ENCODE data around the gene GCKR. TPM values are rescaled to one million over a fixed set of nuclear protein-coding genes. Genes with fewer than 3 reads are reported as not detected.
"Not testable (repeated sequence)": the region's sequence is repeated elsewhere in the genome, so short reads cannot be mapped to it uniquely, and the experiment has no call there.

The GCKR gene
- total RNA-seq, 1 experiment from 2014 or later, result 17.8 TPM

DNA sequence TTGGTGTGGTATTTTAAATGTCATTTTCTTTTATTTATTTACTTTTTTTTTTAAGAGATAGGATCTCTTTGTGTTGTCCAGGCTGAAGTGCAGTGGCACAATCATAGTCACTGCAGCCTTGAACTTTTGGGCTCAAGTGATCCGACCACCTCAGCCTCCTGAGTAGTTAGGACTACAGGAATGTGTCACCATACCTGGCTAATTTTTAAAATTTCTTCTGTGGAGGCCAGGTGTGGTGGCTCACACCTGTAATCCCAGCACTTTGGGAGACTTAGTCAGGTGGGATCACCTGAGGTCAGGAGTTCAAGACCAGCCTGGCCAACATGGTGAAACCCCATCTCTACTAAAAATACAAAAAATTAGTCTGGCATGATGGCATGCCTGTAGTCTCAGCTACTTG lies 52.7 kb downstream of the GCKR start:
- H3K4me3 Mint-ChIP-seq (ENCODE audit: low read depth, unreplicated experiment), result no peak overlapping the region
- CTCF ChIA-PET, result no interaction called here
- no peaks in the 10 kb centered on the region for H3K36me3 Mint-ChIP-seq (ENCODE audit: insufficient read depth, unreplicated experiment)
- intact Hi-C loops (cut with micrococcal nuclease; ENCODE audit: unreplicated experiment), result no loop called here
- DNase-seq, result no peak
- TF ChIP-seq, protein P1, sequence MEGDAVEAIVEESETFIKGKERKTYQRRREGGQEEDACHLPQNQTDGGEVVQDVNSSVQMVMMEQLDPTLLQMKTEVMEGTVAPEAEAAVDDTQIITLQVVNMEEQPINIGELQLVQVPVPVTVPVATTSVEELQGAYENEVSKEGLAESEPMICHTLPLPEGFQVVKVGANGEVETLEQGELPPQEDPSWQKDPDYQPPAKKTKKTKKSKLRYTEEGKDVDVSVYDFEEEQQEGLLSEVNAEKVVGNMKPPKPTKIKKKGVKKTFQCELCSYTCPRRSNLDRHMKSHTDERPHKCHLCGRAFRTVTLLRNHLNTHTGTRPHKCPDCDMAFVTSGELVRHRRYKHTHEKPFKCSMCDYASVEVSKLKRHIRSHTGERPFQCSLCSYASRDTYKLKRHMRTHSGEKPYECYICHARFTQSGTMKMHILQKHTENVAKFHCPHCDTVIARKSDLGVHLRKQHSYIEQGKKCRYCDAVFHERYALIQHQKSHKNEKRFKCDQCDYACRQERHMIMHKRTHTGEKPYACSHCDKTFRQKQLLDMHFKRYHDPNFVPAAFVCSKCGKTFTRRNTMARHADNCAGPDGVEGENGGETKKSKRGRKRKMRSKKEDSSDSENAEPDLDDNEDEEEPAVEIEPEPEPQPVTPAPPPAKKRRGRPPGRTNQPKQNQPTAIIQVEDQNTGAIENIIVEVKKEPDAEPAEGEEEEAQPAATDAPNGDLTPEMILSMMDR (IDR thresholded peaks at IDR 0.05; ENCODE audit: unreplicated experiment), result no peak
- peaks cover 8% of the 10 kb centered on the region for H3K27me3 Mint-ChIP-seq (ENCODE audit: unreplicated experiment)
- no TSS peak for BruUV-seq (replicated peaks)
- no peaks in the 10 kb centered on the region for H3K4me1 Mint-ChIP-seq (ENCODE audit: low read depth, unreplicated experiment)
- H3K9me3 Mint-ChIP-seq (ENCODE audit: low read depth, unreplicated experiment), result no peaks in the 10 kb centered on the region
- no peak overlapping the region for H3K27ac Mint-ChIP-seq (ENCODE audit: unreplicated experiment)

DNA sequence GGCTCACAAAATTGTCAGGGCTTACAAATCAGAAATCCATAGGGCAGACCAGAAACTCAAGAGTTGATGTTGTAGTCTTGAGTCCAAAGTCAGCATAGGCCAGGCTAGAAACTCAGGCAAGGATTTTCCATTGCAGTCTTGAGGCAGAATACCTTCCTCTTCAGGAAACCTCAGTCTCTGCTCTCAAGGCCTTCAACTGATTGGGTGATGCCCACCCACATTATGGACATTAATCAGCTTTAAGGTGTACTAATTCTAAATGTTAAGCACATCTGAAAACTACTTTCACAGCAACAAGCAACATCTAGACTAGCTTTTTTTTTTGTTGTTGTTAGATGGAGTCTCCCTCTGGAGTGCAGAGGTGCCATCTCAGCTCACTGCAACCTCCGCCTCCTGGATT lies 54.9 kb downstream of the GCKR start:
- intact Hi-C loops (cut with micrococcal nuclease; ENCODE audit: unreplicated experiment), result no loop called here
- TF ChIP-seq, protein P1 (IDR thresholded peaks at IDR 0.05; ENCODE audit: unreplicated experiment), result no peak
- CTCF ChIA-PET, result no interaction called here
- DNase-seq, result no peak
- H3K9me3 Mint-ChIP-seq (ENCODE audit: low read depth, unreplicated experiment), result no peaks in the 10 kb centered on the region
- H3K4me3 Mint-ChIP-seq (ENCODE audit: low read depth, unreplicated experiment), result no peak overlapping the region
- peaks cover 13% of the 10 kb centered on the region for H3K27me3 Mint-ChIP-seq (ENCODE audit: unreplicated experiment)
- BruUV-seq (replicated peaks), result no TSS peak
- H3K27ac Mint-ChIP-seq (ENCODE audit: unreplicated experiment), result no peak overlapping the region
- no peaks in the 10 kb centered on the region for H3K36me3 Mint-ChIP-seq (ENCODE audit: insufficient read depth, unreplicated experiment)
- H3K4me1 Mint-ChIP-seq (ENCODE audit: low read depth, unreplicated experiment), result no peaks in the 10 kb centered on the region

DNA sequence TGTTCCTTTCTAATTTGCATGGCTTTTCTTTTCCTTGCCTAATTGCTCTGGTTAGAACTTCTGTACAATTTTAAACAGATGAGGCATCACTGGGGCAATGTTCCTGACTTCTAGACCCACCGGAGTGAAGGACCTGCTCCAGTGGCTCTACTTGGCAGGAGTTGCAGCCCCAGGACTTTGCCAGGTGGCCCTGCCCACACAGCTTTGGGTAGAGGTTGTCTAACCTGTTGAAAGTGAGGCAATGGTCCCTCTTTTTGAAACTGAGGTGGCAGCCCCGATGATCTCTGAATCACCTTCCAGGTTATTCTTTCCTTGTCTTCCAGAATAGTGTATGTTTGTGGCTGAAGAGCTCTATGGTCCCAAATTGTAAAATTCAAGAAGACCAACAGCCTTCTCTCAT lies 56.3 kb downstream of the GCKR start:
- Mint-ChIP-seq H3K9me3 (ENCODE audit: low read depth, unreplicated experiment) (no peaks in the 10 kb centered on the region), H3K36me3 (ENCODE audit: insufficient read depth, unreplicated experiment) (no peaks in the 10 kb centered on the region), H3K27ac (ENCODE audit: unreplicated experiment) (no peak overlapping the region), H3K4me3 (ENCODE audit: low read depth, unreplicated experiment) (no peak overlapping the region), H3K4me1 (ENCODE audit: low read depth, unreplicated experiment) (no peaks in the 10 kb centered on the region), H3K27me3 (ENCODE audit: unreplicated experiment) (peaks cover 13% of the 10 kb centered on the region)
- no TSS peak for BruUV-seq (replicated peaks)
- intact Hi-C loops (cut with micrococcal nuclease; ENCODE audit: unreplicated experiment), result no loop called here
- TF ChIP-seq, protein P1 (IDR thresholded peaks at IDR 0.05; ENCODE audit: unreplicated experiment), result no peak
- CTCF ChIA-PET, result no interaction called here
- no peak for DNase-seq

DNA sequence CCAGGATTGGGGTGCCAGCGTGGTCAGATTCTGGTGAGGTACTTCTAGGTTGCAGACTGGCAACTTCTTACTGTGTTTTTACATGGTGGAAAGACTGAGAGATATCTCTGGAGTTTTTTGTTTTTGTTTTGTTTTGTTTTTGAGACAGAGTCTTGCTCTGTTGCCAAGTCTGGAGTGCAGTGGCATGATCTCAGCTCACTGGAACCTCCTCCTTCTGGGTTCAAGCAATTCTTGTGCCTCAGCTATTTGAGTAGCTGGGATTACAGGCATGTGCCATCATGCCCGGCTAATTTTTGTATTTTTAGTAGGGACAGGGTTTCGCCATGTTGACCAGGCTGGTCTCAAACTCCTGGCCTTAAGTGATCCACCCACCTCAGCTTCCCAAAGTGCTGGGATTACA lies 57.8 kb downstream of the GCKR start:
- H3K27me3 Mint-ChIP-seq (ENCODE audit: unreplicated experiment), result peaks cover 13% of the 10 kb centered on the region
- H3K9me3 Mint-ChIP-seq (ENCODE audit: low read depth, unreplicated experiment); CTCF ChIA-PET: not testable (repeated sequence)

DNA sequence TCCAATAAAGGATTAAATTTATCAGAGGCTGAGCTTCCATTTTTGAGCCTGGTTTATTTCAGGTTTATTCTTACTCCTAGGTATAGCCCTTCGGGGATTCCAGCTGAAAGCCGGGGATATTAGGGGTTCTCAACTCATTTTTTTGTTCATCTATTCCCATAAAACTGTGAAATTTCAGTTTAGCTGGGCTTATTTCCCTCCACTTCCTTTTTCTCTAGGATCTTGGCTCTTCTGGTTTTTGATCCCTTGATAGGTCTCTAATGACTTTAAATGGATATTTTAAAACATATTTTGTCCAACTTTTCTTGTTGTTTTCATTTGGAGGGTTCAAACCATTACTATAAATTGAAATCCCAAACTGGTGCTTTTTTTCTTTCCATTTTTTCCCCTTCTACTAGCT lies 62.6 kb downstream of the GCKR start:
- CTCF ChIA-PET, result no interaction called here
- Mint-ChIP-seq H3K36me3 (ENCODE audit: insufficient read depth, unreplicated experiment) (no peaks in the 10 kb centered on the region), H3K4me1 (ENCODE audit: low read depth, unreplicated experiment) (no peaks in the 10 kb centered on the region), H3K4me3 (ENCODE audit: low read depth, unreplicated experiment) (no peak overlapping the region), H3K27ac (ENCODE audit: unreplicated experiment) (no peak overlapping the region), H3K27me3 (ENCODE audit: unreplicated experiment) (peaks cover 5% of the 10 kb centered on the region), H3K9me3 (ENCODE audit: low read depth, unreplicated experiment) (no peaks in the 10 kb centered on the region)
- TF ChIP-seq, protein P1 (IDR thresholded peaks at IDR 0.05; ENCODE audit: unreplicated experiment), result no peak
- DNase-seq, result no peak
- intact Hi-C loops (cut with micrococcal nuclease; ENCODE audit: unreplicated experiment), result no loop called here
- BruUV-seq (replicated peaks), result no TSS peak

More for the DNA sequence above, 57.8 kb downstream of the GCKR start:
- BruUV-seq (replicated peaks); H3K27ac Mint-ChIP-seq (ENCODE audit: unreplicated experiment); H3K4me1 Mint-ChIP-seq (ENCODE audit: low read depth, unreplicated experiment); DNase-seq; intact Hi-C loops (cut with micrococcal nuclease; ENCODE audit: unreplicated experiment); H3K36me3 Mint-ChIP-seq (ENCODE audit: insufficient read depth, unreplicated experiment); H3K4me3 Mint-ChIP-seq (ENCODE audit: low read depth, unreplicated experiment): not testable (repeated sequence)

All from Calu3 (cell line).